ENCODE results near the gene OSBP2.

DNA sequence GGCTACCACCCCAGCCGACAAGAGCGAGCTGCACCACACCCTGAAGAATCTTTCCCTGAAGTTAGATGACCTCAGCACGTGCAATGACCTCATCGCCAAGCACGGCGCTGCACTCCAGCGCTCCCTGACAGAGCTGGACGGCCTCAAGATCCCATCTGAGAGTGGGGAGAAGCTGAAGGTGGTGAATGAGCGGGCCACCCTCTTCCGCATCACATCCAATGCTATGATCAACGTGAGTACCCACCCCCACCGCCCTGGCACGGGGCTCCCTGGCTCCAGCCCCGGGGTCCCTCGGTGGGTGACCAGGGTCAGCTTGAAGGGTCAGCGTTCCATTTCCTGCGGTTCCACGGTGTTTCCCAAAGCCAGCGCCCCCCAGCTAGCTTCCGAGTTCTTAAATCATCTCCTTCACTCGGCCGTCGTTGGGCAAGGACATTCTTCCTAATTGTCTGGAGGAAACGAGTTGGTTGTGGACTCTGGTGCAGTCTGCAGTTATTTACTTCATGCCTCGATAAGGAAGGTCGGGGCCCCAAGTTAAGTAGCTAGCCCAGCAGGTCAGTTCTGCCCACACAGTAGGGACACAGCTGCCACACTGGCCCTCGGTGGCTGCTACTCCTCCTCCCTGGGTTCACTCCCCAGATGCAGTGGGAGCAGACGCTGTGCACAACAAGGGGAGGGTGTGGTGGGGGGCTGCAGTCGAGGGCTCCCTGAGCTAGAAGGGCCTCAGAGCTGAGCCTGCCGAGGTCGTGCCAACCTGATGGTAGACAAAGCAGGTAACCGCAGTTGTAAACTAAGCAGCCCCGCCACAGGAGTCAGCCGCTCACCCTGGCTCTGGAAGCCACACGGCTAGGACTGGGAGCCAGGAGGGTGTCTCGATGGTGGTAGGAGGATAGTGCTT, 176.0 kb downstream of the OSBP2 start:
- TF ChIP-seq, protein P1, sequence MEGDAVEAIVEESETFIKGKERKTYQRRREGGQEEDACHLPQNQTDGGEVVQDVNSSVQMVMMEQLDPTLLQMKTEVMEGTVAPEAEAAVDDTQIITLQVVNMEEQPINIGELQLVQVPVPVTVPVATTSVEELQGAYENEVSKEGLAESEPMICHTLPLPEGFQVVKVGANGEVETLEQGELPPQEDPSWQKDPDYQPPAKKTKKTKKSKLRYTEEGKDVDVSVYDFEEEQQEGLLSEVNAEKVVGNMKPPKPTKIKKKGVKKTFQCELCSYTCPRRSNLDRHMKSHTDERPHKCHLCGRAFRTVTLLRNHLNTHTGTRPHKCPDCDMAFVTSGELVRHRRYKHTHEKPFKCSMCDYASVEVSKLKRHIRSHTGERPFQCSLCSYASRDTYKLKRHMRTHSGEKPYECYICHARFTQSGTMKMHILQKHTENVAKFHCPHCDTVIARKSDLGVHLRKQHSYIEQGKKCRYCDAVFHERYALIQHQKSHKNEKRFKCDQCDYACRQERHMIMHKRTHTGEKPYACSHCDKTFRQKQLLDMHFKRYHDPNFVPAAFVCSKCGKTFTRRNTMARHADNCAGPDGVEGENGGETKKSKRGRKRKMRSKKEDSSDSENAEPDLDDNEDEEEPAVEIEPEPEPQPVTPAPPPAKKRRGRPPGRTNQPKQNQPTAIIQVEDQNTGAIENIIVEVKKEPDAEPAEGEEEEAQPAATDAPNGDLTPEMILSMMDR (IDR thresholded peaks at IDR 0.05): no peak
- TF ChIP-seq POLR2A (IDR thresholded peaks at IDR 0.05): no peak
- no peak for TF ChIP-seq POLR2AphosphoS5 (IDR thresholded peaks at IDR 0.05)

All from breast epithelium (tissue), 3 donors.